ENCODE data around the gene DNMT1.

The DNMT1 gene

GRCh38 chr19:10138879-10139795 is 55.6 kb downstream of the DNMT1 start:
- DNase-seq, result no peak

- no peak for DNase-seq
Observed at GRCh38 chr19:10137751-10138682, 56.7 kb downstream of the DNMT1 start.

DNA sequence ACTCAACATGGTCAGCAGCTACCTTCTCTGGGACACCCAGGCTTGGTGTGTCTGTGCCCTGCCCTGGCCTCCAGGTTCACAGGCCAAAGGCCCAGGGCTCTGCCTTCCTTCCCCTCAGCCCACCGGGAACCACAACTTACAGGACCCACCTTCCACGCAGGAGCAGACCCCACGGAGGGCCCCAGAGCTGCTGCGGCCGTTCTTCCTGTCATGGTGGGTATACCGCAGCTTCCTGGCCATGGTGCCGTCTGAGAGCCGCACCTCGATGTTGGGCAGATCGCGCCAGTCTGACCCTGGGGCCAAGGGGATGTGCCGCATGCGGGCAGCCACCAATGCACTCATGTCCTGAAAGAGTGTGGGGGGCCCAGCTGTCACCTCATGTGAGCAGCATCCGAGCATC is 57.8 kb downstream of the DNMT1 start:
- DNase-seq, result no peak

- DNase-seq, result no peak
Observed at GRCh38 chr19:10135551-10136334, 59.0 kb downstream of the DNMT1 start.

- DNase-seq, result no peak
Observed at GRCh38 chr19:10134040-10134439, 60.7 kb downstream of the DNMT1 start.

DNA sequence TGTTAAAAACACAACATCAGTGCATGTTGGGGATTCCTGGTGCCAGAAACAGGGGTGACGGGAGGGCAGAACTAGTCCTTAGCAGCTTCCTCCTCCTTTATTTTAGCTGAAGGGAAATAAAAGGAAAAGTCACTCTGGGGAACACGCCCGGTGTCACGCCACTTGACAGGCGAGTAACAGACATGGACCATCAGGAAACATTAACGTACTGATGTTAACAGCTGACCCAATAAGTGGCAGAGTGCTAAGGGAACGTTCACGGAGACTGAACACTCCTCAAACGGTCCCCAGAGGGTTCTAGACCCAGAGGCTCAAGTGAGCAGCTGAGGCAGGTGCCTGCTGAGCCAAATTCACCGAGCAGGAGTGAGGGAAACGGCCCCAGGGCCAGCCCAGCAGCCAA is 61.2 kb downstream of the DNMT1 start:
- no peak for DNase-seq

GRCh38 chr19:10132905-10133304 is 61.8 kb downstream of the DNMT1 start:
- no peak for DNase-seq

DNA sequence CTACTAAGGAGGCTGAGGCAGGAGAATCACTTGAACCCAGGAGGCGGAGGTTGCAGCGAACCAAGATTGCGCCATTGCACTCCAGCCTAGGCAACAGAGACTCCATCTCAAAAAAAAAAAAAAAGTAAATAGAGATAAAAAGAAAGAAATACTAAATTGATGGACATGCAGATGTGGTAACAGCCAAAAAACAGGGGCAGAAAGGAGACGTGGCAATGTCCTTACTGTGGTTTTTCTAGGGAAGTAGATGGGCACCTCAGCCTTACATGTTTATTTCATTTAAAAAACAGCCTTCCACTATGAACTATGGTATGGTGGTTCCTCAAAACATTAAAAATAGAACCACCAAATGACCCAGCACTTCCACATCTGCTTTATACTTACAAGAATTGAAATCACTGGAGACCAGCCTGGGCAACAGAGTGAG is 68.5 kb downstream of the DNMT1 start:
- no peak for DNase-seq

- no peak for DNase-seq
Observed at GRCh38 chr19:10124429-10124828, 70.3 kb downstream of the DNMT1 start.

- DNase-seq, result no peak
Observed at GRCh38 chr19:10122045-10122444, 72.7 kb downstream of the DNMT1 start.

- no peak for DNase-seq
Observed at GRCh38 chr19:10120538-10121189, 74.1 kb downstream of the DNMT1 start.

DNA sequence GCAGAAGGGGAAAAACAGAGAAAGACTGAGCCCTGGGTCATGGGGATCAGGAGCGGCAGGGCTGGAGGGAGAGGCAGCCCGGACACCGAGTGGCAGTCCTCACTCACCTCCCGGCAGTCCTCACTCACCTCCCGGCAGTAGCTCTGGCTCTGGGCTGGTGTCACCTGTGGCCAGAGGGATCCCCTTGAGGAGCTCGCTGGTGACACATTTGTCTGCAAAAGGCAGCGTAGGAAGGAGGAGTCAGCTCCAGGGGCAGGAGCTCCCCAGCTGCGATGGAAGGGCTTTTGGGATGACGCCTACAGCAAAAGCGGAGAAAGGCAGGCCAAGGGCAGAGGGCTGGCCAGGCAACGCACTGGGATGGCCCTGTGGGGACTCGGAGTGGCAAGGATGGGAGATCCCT is 75.8 kb downstream of the DNMT1 start:
- no peak for DNase-seq

GRCh38 chr19:10116866-10117616 is 77.7 kb downstream of the DNMT1 start:
- DNase-seq, result no peak

DNA sequence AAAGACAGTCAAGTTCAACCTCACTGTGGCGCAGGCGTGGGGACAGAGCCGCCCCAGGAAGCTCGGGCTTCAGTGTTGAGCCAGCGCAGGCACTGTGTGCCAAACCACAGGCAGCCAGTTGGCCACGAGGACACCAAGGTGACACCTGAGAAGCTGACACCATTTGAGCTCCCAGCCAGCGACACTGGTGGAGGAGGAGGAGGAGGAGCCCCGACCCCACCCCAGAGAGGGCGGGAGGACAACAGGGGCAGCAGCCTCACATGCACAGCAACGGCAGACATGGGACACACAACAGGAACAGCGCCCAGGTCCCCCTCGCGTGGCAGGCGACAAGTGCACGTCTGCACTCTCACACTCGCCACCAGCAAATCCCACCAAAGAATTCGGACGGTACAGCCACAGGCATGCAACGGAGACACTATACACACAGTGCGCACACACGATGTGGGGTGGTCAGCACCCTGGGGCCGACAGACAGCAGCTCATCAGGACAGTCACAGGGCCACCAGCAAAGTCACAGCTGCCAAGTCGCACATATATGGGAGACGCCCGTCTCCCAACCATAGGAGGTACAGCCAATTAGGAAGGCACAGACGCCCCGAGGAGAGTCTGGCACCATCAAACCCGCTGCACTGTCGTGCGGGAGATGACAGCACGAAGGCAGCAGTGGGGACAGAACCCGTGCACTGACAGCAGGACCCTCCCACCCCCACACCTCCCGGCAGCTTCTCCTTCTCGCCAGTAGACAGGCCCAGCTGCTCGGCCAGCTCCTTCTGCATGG is 78.5 kb downstream of the DNMT1 start:
- DNase-seq, result peak; percentile 72

- DNase-seq, result peak; percentile 70
Observed at GRCh38 chr19:10115392-10116084, 79.2 kb downstream of the DNMT1 start.

DNA sequence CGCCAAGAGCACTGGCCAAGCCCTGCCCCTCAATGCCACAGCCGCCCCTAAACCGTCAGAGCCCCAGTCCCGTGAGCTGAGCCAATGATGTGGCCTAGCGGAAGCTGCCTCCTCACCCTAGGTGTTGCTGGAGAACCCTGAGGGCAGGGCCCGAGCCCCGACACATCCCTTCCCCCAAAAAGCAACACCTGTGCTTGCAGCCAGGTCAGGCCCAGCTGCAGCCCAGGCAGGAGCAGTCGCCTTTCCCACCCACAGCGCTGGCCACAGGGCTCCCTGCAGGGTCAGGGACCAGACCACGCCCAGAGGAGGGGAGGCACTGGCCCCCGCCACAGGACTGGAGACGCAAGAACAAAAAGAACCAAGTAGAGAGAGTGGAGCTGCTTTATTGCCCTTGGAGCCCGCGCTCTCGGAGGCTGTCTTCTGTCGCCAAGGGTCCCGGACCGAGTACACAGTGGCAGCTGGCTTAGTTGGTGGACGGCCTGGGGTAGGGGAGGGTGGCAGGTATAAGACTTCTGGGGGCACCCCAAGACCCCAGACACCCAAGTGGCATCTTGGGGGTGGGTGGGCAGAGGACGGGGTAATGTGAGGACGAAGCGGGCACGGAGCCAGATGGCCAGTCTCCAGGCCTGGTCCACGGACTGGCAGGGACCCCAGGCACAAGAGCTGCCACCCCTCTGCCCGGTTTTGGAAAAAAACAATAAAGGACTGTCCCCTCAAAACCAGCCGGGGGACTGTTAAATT is 79.9 kb downstream of the DNMT1 start:
- DNase-seq, result peak; percentile 80

DNA sequence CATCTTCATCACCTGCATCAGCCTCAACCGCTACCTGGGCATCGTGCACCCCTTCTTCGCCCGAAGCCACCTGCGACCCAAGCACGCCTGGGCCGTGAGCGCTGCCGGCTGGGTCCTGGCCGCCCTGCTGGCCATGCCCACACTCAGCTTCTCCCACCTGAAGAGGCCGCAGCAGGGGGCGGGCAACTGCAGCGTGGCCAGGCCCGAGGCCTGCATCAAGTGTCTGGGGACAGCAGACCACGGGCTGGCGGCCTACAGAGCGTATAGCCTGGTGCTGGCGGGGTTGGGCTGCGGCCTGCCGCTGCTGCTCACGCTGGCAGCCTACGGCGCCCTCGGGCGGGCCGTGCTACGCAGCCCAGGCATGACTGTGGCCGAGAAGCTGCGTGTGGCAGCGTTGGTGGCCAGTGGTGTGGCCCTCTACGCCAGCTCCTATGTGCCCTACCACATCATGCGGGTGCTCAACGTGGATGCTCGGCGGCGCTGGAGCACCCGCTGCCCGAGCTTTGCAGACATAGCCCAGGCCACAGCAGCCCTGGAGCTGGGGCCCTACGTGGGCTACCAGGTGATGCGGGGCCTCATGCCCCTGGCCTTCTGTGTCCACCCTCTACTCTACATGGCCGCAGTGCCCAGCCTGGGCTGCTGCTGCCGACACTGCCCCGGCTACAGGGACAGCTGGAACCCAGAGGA is 80.6 kb downstream of the DNMT1 start:
- peak; percentile 73 for DNase-seq

DNA sequence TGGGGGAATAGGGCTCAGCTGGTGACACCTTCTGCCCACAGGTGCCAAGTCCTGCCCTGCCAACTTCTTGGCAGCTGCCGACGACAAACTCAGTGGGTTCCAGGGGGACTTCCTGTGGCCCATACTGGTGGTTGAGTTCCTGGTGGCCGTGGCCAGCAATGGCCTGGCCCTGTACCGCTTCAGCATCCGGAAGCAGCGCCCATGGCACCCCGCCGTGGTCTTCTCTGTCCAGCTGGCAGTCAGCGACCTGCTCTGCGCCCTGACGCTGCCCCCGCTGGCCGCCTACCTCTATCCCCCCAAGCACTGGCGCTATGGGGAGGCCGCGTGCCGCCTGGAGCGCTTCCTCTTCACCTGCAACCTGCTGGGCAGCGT is 81.2 kb downstream of the DNMT1 start:
- DNase-seq, result peak; percentile 77

All from activated CD8-positive, alpha-beta memory T cell treated with anti-CD3 and anti-CD28 coated beads, Interleukin-2, amount 50 U/mL, for 48 hours (primary cell).